ENCODE data around the gene RASL11A. TPM values are rescaled to one million over a fixed set of nuclear protein-coding genes. Genes with fewer than 3 reads are reported as not detected.

Gene RASL11A
- total and polyA plus RNA-seq, 10 donors: 6.7 to 37.9 (median 14.7) TPM

DNA sequence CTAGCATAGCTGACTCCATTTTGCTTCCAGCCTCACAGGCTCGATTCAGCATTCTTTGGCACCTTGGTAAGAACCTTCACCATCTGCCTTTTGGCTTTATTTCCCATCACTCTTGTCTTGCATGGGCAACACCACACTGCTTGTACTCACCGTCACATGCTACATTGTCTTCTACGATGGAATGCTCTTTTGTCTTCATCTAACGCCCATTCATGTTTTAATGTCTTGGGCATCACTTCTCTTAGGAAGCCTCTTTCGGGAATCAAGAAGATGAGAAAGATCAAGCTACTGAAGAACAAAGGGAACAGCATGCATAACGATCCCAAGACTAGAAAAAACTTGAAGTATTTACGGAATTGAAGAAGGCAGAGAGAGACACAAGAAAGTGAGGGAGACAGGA lies 25.0 kb upstream of the RASL11A start:
- Histone ChIP-seq H3K27me3 (replicated peaks in 1 of 7) (no peaks in the 10 kb centered on the region), H3K36me3 (peaks cover 0 to 3% (median 0%) of the 10 kb centered on the region in 6 donors), H3K4me3 (no peak overlapping the region), H3K27ac (no peak overlapping the region), H3K9me3 (no peaks in the 10 kb centered on the region), H3K4me1 (peaks cover 2 to 24% (median 9%) of the 10 kb centered on the region in 6 donors)
- no peak for DNase-seq
- TF ChIP-seq CTCF (IDR thresholded peaks at IDR 0.05 in 8 of 11, conservative IDR thresholded peaks at IDR 0.05 in 3 of 11) (no peak), POLR2A (IDR thresholded peaks at IDR 0.05) (no peak), POLR2AphosphoS5 (IDR thresholded peaks at IDR 0.05) (no peak)
- WGBS, 5 donors: 89 to 95% (median 93%) methylated on average over 7 of the region's 7 CpGs
- intact Hi-C loops (cut with DNase I; ENCODE audit: low total_unique reads): loop anchor here (5.0 kb wide), 1 partner anchor 78 kb away; no protein-coding TSS in a partner anchor

- Histone ChIP-seq H3K4me1 (peaks cover 28 to 58% (median 50%) of the 10 kb centered on the region in 6 donors), H3K27me3 (replicated peaks in 1 of 7) (no peaks in the 10 kb centered on the region), H3K9me3 (no peaks in the 10 kb centered on the region), H3K36me3 (peaks cover 0 to 27% (median 19%) of the 10 kb centered on the region in 6 donors), H3K4me3 (peak overlapping the region; percentile 69 to 96 (median 87)), H3K27ac (peak overlapping the region; percentile 96 to 98 (median 97))
- DNase-seq: no peak
- 0 to 1% (median 1%) methylated on average over 9 of the region's 9 CpGs for WGBS, 5 donors
- intact Hi-C loops (cut with DNase I; ENCODE audit: low total_unique reads): no loop called here
- TF ChIP-seq CTCF (IDR thresholded peaks at IDR 0.05 in 8 of 11, conservative IDR thresholded peaks at IDR 0.05 in 3 of 11): no peak
- TF ChIP-seq POLR2AphosphoS5 (IDR thresholded peaks at IDR 0.05): no peak
- no peak for TF ChIP-seq POLR2A (IDR thresholded peaks at IDR 0.05)
These were observed 19.8 kb upstream of the RASL11A start for GRCh38 chr13:27250833-27251165.

- 0 to 1% (median 0%) methylated on average over 50 to 69 of the region's 69 CpGs for WGBS, 5 donors
- H3K27me3 ChIP-seq (replicated peaks in 1 of 7): no peaks in the 10 kb centered on the region
- H3K4me1 ChIP-seq: peaks cover 28 to 61% (median 50%) of the 10 kb centered on the region in 6 donors
- TF ChIP-seq CTCF (IDR thresholded peaks at IDR 0.05 in 8 of 11, conservative IDR thresholded peaks at IDR 0.05 in 3 of 11) (peak in 2 of 11 experiments; percentile 12 to 28), POLR2A (IDR thresholded peaks at IDR 0.05) (peak; percentile 70 to 90 (median 83)), POLR2AphosphoS5 (IDR thresholded peaks at IDR 0.05) (peak; percentile 96 to 99 (median 99))
- intact Hi-C loops (cut with DNase I; ENCODE audit: low total_unique reads): no loop called here
- H3K4me3 ChIP-seq: peak within 1 kb of the TSS; percentile 69 to 96 (median 87)
- peaks cover 0 to 33% (median 25%) of the 10 kb centered on the region in 6 donors for H3K36me3 ChIP-seq
- H3K27ac ChIP-seq: peak within 1 kb of the TSS; percentile 96 to 98 (median 97)
- no peaks in the 10 kb centered on the region for H3K9me3 ChIP-seq
- DNase-seq: peak; percentile 98
These were observed 19.2 kb upstream of the RASL11A start, which contains the start of gene RPL21 for GRCh38 chr13:27251166-27252091. Gene RPL21 (plus strand): TSS chr13:27251558. CDS start chr13:27253777, 2,219 bp downstream.

DNA sequence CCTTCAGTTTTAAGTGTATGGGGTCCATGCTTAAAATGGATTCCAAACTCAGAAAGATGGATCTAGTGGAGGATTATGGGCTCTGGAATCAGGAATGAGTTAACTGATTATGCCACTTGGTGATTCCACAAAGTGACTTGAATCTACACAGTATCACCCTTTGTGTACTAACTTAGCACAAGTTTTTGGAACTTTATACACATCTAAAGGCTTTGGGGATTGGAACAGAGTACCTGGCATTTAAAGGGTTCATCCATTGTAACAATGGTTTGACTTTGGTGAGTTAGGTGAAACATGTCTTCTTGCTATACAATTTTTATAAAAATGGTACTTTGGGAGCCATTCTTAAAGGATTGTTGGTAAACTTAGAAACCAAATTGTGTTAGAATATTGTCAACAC lies 18.2 kb upstream of the RASL11A start:
- intact Hi-C loops (cut with DNase I; ENCODE audit: low total_unique reads): no loop called here
- H3K27me3 ChIP-seq (replicated peaks in 1 of 7): no peaks in the 10 kb centered on the region
- H3K9me3 ChIP-seq: no peaks in the 10 kb centered on the region
- TF ChIP-seq CTCF (IDR thresholded peaks at IDR 0.05 in 8 of 11, conservative IDR thresholded peaks at IDR 0.05 in 3 of 11) (no peak), POLR2A (IDR thresholded peaks at IDR 0.05) (no peak), POLR2AphosphoS5 (IDR thresholded peaks at IDR 0.05) (no peak)
- H3K4me3 ChIP-seq: peak overlapping the region; percentile 69 to 96 (median 87)
- peaks cover 0 to 43% (median 35%) of the 10 kb centered on the region in 6 donors for H3K36me3 ChIP-seq
- peaks cover 28 to 64% (median 50%) of the 10 kb centered on the region in 6 donors for H3K4me1 ChIP-seq
- peak overlapping the region; percentile 96 to 98 (median 97) for H3K27ac ChIP-seq
- DNase-seq: no peak

Data from spleen (tissue), 11 donors.